Bone marrow (tissue), 2 donors: Measurements from ENCODE around the gene RTP4.

ENCODE experiments used
- DNase-seq, 2 donors: peaks; one replicate each; lab custom pipeline; 2025; lab: John Stamatoyannopoulos, UW

Gene RTP4

GRCh38 chr3:187368251-187369088, at the start of gene RTP4:
RTP4 (plus strand) TSS chr3:187368385; CDS start chr3:187368442, 57 bp downstream.
- peak; percentile 22 to 77 for DNase-seq

- peak in 1 of 2 donors; percentile 37 for DNase-seq
These were observed 49.2 kb upstream of the RTP4 start for GRCh38 chr3:187318819-187319616.

- peak; percentile 15 to 43 for DNase-seq
These were observed 48.4 kb upstream of the RTP4 start for GRCh38 chr3:187319699-187320302.

- no peak for DNase-seq
These were observed 46.4 kb upstream of the RTP4 start for GRCh38 chr3:187321766-187322165.

- no peak for DNase-seq
These were observed 45.9 kb upstream of the RTP4 start for GRCh38 chr3:187322291-187322690.

- no peak for DNase-seq
These were observed 45.1 kb upstream of the RTP4 start for GRCh38 chr3:187323091-187323490.

- no peak for DNase-seq
These were observed 42.6 kb upstream of the RTP4 start for GRCh38 chr3:187325632-187326031.

GRCh38 chr3:187327845-187328244, 40.3 kb upstream of the RTP4 start:
- no peak for DNase-seq

- no peak for DNase-seq
These were observed 39.5 kb upstream of the RTP4 start for GRCh38 chr3:187328691-187329090.

GRCh38 chr3:187334904-187335303, 33.3 kb upstream of the RTP4 start:
- no peak for DNase-seq

- no peak for DNase-seq
These were observed 31.9 kb upstream of the RTP4 start for GRCh38 chr3:187336322-187336721.

GRCh38 chr3:187340578-187340977, 27.6 kb upstream of the RTP4 start:
- no peak for DNase-seq

- no peak for DNase-seq
These were observed 25.9 kb upstream of the RTP4 start for GRCh38 chr3:187342255-187342654.

GRCh38 chr3:187343670-187344069, 24.5 kb upstream of the RTP4 start:
- DNase-seq = no peak

GRCh38 chr3:187352581-187353575, 15.3 kb upstream of the RTP4 start:
- no peak for DNase-seq

- no peak for DNase-seq
These were observed 10.1 kb upstream of the RTP4 start for GRCh38 chr3:187358068-187358467.

- DNase-seq = no peak
These were observed 8.2 kb upstream of the RTP4 start for GRCh38 chr3:187359798-187360486.

- no peak for DNase-seq
These were observed 7.6 kb upstream of the RTP4 start for GRCh38 chr3:187360596-187360995.

GRCh38 chr3:187361835-187362234, 6.3 kb upstream of the RTP4 start:
- peak in 1 of 2 donors; percentile 34 for DNase-seq

GRCh38 chr3:187367561-187368103, 553 bp upstream of the RTP4 start:
- DNase-seq = no peak

- no peak for DNase-seq
These were observed 883 bp downstream of the RTP4 start for GRCh38 chr3:187369089-187369447.
